Stimulated activated CD4-positive, alpha-beta T cell treated with anti-CD3 and anti-CD28 coated beads, TNF-alpha, amount 100 ng/mL, for 48 hours (primary cell): ENCODE results near the gene EIF2B2.

ENCODE experiments used
- DNase-seq, 3 donors: peaks; one replicate each; pipeline ENCODE4 v3.0.0-alpha.2; 2020; ENCODE audit warnings: low read depth in 3 of 3

Gene EIF2B2

GRCh38 chr14:75044322-75044721 is 41.6 kb downstream of the EIF2B2 start:
- no peak for DNase-seq

GRCh38 chr14:75044752-75045151 is 42.0 kb downstream of the EIF2B2 start:
- no peak for DNase-seq

- no peak for DNase-seq
These were observed 43.6 kb downstream of the EIF2B2 start for GRCh38 chr14:75046275-75046674.

GRCh38 chr14:75046899-75047298 is 44.2 kb downstream of the EIF2B2 start:
- DNase-seq = no peak

- DNase-seq = no peak
These were observed 44.8 kb downstream of the EIF2B2 start for GRCh38 chr14:75047506-75047905.

- no peak for DNase-seq
These were observed 45.4 kb downstream of the EIF2B2 start for GRCh38 chr14:75048101-75048500.

GRCh38 chr14:75049136-75049535 is 46.4 kb downstream of the EIF2B2 start:
- no peak for DNase-seq

GRCh38 chr14:75049731-75050201 is 47.0 kb downstream of the EIF2B2 start:
- no peak for DNase-seq

- peak; percentile 57 to 63 (median 61) for DNase-seq
These were observed 48.3 kb downstream of the EIF2B2 start, which contains the start of gene MLH3 for GRCh38 chr14:75050852-75051555. Gene MLH3 (minus strand): TSS chr14:75051467. CDS start chr14:75049655, 1,812 bp downstream.

GRCh38 chr14:75051556-75051899 is 48.8 kb downstream of the EIF2B2 start:
- no peak for DNase-seq

GRCh38 chr14:75053396-75054291 is 50.9 kb downstream of the EIF2B2 start:
- DNase-seq = no peak

- no peak for DNase-seq
These were observed 51.7 kb downstream of the EIF2B2 start for GRCh38 chr14:75054421-75054820.

- no peak for DNase-seq
These were observed 56.9 kb downstream of the EIF2B2 start for GRCh38 chr14:75059642-75060041.

- DNase-seq = no peak
These were observed 57.7 kb downstream of the EIF2B2 start for GRCh38 chr14:75060420-75060819.
